ENCODE results near the gene GABARAPL1. TPM values are rescaled to one million over a fixed set of nuclear protein-coding genes. Genes with fewer than 3 reads are reported as not detected.

Gene GABARAPL1
- total RNA-seq, 1 donor from 2014 or later, result 215 TPM

Other genes starting within 250 kb of the GABARAPL1 start
- gene CLEC12A, start 241.5 kb upstream of the GABARAPL1 start, total RNA-seq, result 7.5 TPM
- gene CLEC1B, start 213.8 kb upstream of the GABARAPL1 start, total RNA-seq, result not detected
- gene CLEC12B, start 202.2 kb upstream of the GABARAPL1 start, total RNA-seq, result 0.71 TPM
- gene CLEC9A, start 182.2 kb upstream of the GABARAPL1 start, total RNA-seq, result not detected
- gene CLEC1A, start 113.9 kb upstream of the GABARAPL1 start, total RNA-seq, result 7.7 TPM
- gene CLEC7A, start 82.7 kb upstream of the GABARAPL1 start, total RNA-seq, result 27.7 TPM
- 6.2 TPM for gene OLR1, start 40.7 kb upstream of the GABARAPL1 start, total RNA-seq
- gene TMEM52B, start 33.8 kb upstream of the GABARAPL1 start, total RNA-seq, result not detected
- gene KLRD1, start 95.0 kb downstream of the GABARAPL1 start, total RNA-seq, result 3.3 TPM
- 1.7 TPM for gene KLRK1, start 177.2 kb downstream of the GABARAPL1 start, total RNA-seq
- not detected for gene KLRC4, start 196.9 kb downstream of the GABARAPL1 start, total RNA-seq
- gene KLRC3, start 207.7 kb downstream of the GABARAPL1 start, total RNA-seq, result not detected
- gene KLRC2, start 223.1 kb downstream of the GABARAPL1 start, total RNA-seq, result not detected
- gene KLRC1, start 240.5 kb downstream of the GABARAPL1 start, total RNA-seq, result 0.80 TPM